Lower lobe of right lung (tissue), 2 donors: ENCODE measurements around the gene SLC26A3. TPM values are rescaled to one million over a fixed set of nuclear protein-coding genes. Genes with fewer than 3 reads are reported as not detected.
"Not testable (repeated sequence)": the region's sequence is repeated elsewhere in the genome, so short reads cannot be mapped to it uniquely, and the experiment has no call there.

Experiments used
- ATAC-seq, 2 donors: fragments of 200-7000 bp; cut with Tn5 transposase; one replicate each; pipeline ENCODE4 v1.9.1; 2020 to 2022; ENCODE audit warnings: mild to moderate bottlenecking in 2 of 2, moderate library complexity in 2 of 2
- DNase-seq: peaks from one replicate; pipeline ENCODE4 v3.0.0-alpha.2; 2020
- H3K27ac ChIP-seq: fragments of 200-600 bp; one replicate; pipeline ENCODE4 v1.8.0; 2022
- H3K27me3 ChIP-seq: fragments of 200-600 bp; one replicate; pipeline ENCODE4 v1.8.0; 2022; ENCODE audit warnings: low read depth
- H3K36me3 ChIP-seq: fragments of 200-600 bp; one replicate; pipeline ENCODE4 v1.8.0; 2022; ENCODE audit warnings: mild to moderate bottlenecking
- H3K4me1 ChIP-seq: fragments of 200-600 bp; one replicate; pipeline ENCODE4 v1.8.0; 2022
- H3K4me3 ChIP-seq: fragments of 200-600 bp; one replicate; pipeline ENCODE4 v1.8.0; 2022; ENCODE audit warnings: mild to moderate bottlenecking
- H3K9me3 ChIP-seq: fragments of 200-600 bp; one replicate; pipeline ENCODE4 v1.8.0; 2022
- CTCF ChIP-seq: fragments of 200-600 bp; IDR thresholded peaks from one replicate; pipeline ENCODE4 v1.8.0; 2022; ENCODE audit warnings: antibody characterized with exemption, mild to moderate bottlenecking
- intact Hi-C: fragments of 100-400 bp; cut with DNase I; formaldehyde crosslinking; loops from one replicate; pipeline ENCODE4 v1.11.0; 2022
- long read RNA-seq: library from polyadenylated mRNA; unstranded; transcript quantifications from one replicate; pipeline ENCODE4 v2.0.0, GENCODE V29; 2021
- total RNA-seq: library from RNA; stranded (reverse); fragmentation: NEBNext Ultra II Directional; extraction: Animal tissue kit (Norgen Biotek cat#: 25700); gene quantifications from one replicate; pipeline ENCODE4 v1.2.1, GENCODE V29; 2021
- donor health status: DM: no; HTN: yes; CAD: no; lungs with severe emphysema.

The SLC26A3 gene
- not detected for total RNA-seq
- long read RNA-seq, result 0 reads

- DNase-seq (no peak), ATAC-seq (no peak)
- no peak within 1 kb of the TSS for H3K27ac ChIP-seq
- no peak for TF ChIP-seq CTCF
- intact Hi-C loops, result no loop called here
- H3K4me3 ChIP-seq, result no peak within 1 kb of the TSS
- H3K36me3 ChIP-seq, result no peaks in the 10 kb centered on the region
- H3K9me3 ChIP-seq, result no peaks in the 10 kb centered on the region
- no peaks in the 10 kb centered on the region for H3K4me1 ChIP-seq
- no peaks in the 10 kb centered on the region for H3K27me3 ChIP-seq
Observed at GRCh38 chr7:107803009-107803610, at the start of gene SLC26A3. TSS of gene SLC26A3 (minus strand) at chr7:107803223. CDS start at chr7:107794509, 8,714 bp downstream.

- DNase-seq (no peak), ATAC-seq (no peak)
- H3K4me1 ChIP-seq, result no peaks in the 10 kb centered on the region
- no peaks in the 10 kb centered on the region for H3K36me3 ChIP-seq
- H3K9me3 ChIP-seq, result no peaks in the 10 kb centered on the region
- no peak overlapping the region for H3K4me3 ChIP-seq
- intact Hi-C loops, result no loop called here
- no peak for TF ChIP-seq CTCF
- no peaks in the 10 kb centered on the region for H3K27me3 ChIP-seq
- H3K27ac ChIP-seq, result no peak overlapping the region
Observed at GRCh38 chr7:107850643-107851042, 47.6 kb upstream of the SLC26A3 start.

- no peak overlapping the region for H3K27ac ChIP-seq
- ATAC-seq (no peak), DNase-seq (no peak)
- H3K36me3 ChIP-seq, result no peaks in the 10 kb centered on the region
- intact Hi-C loops, result no loop called here
- no peaks in the 10 kb centered on the region for H3K9me3 ChIP-seq
- H3K4me1 ChIP-seq, result no peaks in the 10 kb centered on the region
- TF ChIP-seq CTCF, result no peak
- no peak overlapping the region for H3K4me3 ChIP-seq
- H3K27me3 ChIP-seq, result no peaks in the 10 kb centered on the region
Observed at GRCh38 chr7:107850216-107850615, 47.2 kb upstream of the SLC26A3 start.

- DNase-seq, H3K36me3 ChIP-seq, H3K9me3 ChIP-seq, H3K4me1 ChIP-seq, intact Hi-C loops, H3K4me3 ChIP-seq, ATAC-seq, H3K27ac ChIP-seq, H3K27me3 ChIP-seq: not testable (repeated sequence)
Observed at GRCh38 chr7:107848211-107848610, 45.2 kb upstream of the SLC26A3 start.

GRCh38 chr7:107847836-107848175 is 44.8 kb upstream of the SLC26A3 start:
- H3K9me3 ChIP-seq, H3K36me3 ChIP-seq, H3K4me1 ChIP-seq, intact Hi-C loops, H3K27ac ChIP-seq, ATAC-seq, DNase-seq, H3K4me3 ChIP-seq, H3K27me3 ChIP-seq: not testable (repeated sequence)

- H3K4me1 ChIP-seq, result no peaks in the 10 kb centered on the region
- no peak overlapping the region for H3K4me3 ChIP-seq
- peak; percentile 39 to 65 for ATAC-seq
- no peaks in the 10 kb centered on the region for H3K9me3 ChIP-seq
- H3K27me3 ChIP-seq, result no peaks in the 10 kb centered on the region
- no peak overlapping the region for H3K27ac ChIP-seq
- intact Hi-C loops, result no loop called here
- no peak for DNase-seq
- TF ChIP-seq CTCF, result no peak
- no peaks in the 10 kb centered on the region for H3K36me3 ChIP-seq
Observed at GRCh38 chr7:107847168-107847835, 44.3 kb upstream of the SLC26A3 start.
